WTC11 (cell line): ENCODE measurements around the gene CLP1. TPM values are rescaled to one million over a fixed set of nuclear protein-coding genes. Genes with fewer than 3 reads are reported as not detected.

Experiments
- ATF1 ChIP-seq: sonication (generic); formaldehyde crosslinking; IDR thresholded peaks from 2 replicates; pipeline ENCODE4 v1.8.1; 2023; ENCODE audit warnings: mild to moderate bottlenecking, moderate library complexity, missing genetic modification reagents
- CDX4 ChIP-seq: fragments of 250-450 bp; sonication (Bioruptor Pico); IDR thresholded peaks from 2 replicates; pipeline ENCODE4 v1.9.0; 2021; ENCODE audit warnings: moderate library complexity, mild to moderate bottlenecking, inconsistent platforms, borderline replicate concordance
- E2F1 ChIP-seq: sonication (generic); formaldehyde crosslinking; IDR thresholded peaks from 2 replicates; pipeline ENCODE4 v1.8.0; 2022; ENCODE audit warnings: mild to moderate bottlenecking, missing genetic modification reagents
- E2F4 ChIP-seq: sonication (generic); formaldehyde crosslinking; IDR thresholded peaks from 2 replicates; pipeline ENCODE4 v1.8.1; 2022; ENCODE audit warnings: low read depth, mild to moderate bottlenecking, moderate library complexity, missing genetic modification reagents, borderline replicate concordance
- FOXP1 ChIP-seq: sonication (generic); formaldehyde crosslinking; IDR thresholded peaks from 2 replicates; pipeline ENCODE4 v1.8.0; 2022; ENCODE audit warnings: missing genetic modification reagents, mild to moderate bottlenecking, moderate library complexity, borderline replicate concordance
- IRF1 ChIP-seq: sonication (generic); formaldehyde crosslinking; IDR thresholded peaks from 2 replicates; pipeline ENCODE4 v1.8.0; 2023; ENCODE audit warnings: missing genetic modification reagents
- IRF2 ChIP-seq: sonication (generic); formaldehyde crosslinking; IDR thresholded peaks from 2 replicates; pipeline ENCODE4 v1.8.0; 2022; ENCODE audit warnings: low read depth, missing genetic modification reagents, borderline replicate concordance
- NR3C1 ChIP-seq: sonication (generic); formaldehyde crosslinking; conservative IDR thresholded peaks from 2 replicates; pipeline ENCODE4 v1.8.1; 2023; ENCODE audit warnings: low read depth, mild to moderate bottlenecking, missing genetic modification reagents
- PRRX2 ChIP-seq: fragments of 250-450 bp; sonication (Bioruptor Pico); IDR thresholded peaks from 2 replicates; pipeline ENCODE4 v1.8.0; 2021; ENCODE audit warnings: mild to moderate bottlenecking
- RELA ChIP-seq: sonication (generic); formaldehyde crosslinking; IDR thresholded peaks from 2 replicates; pipeline ENCODE4 v1.8.1; 2022; ENCODE audit warnings: missing genetic modification reagents, mild to moderate bottlenecking, borderline replicate concordance
- RORB ChIP-seq: fragments of 250-450 bp; sonication (Bioruptor Pico); IDR thresholded peaks from 2 replicates; pipeline ENCODE4 v1.9.0; 2021; ENCODE audit warnings: mild to moderate bottlenecking
- SMAD3 ChIP-seq: sonication (generic); formaldehyde crosslinking; IDR thresholded peaks from 2 replicates; pipeline ENCODE4 v1.8.0; 2022; ENCODE audit warnings: missing genetic modification reagents, mild to moderate bottlenecking, borderline replicate concordance
- TCF7 ChIP-seq: sonication (generic); formaldehyde crosslinking; IDR thresholded peaks from 2 replicates; pipeline ENCODE4 v1.8.0; 2022; ENCODE audit warnings: mild to moderate bottlenecking, low read depth, missing genetic modification reagents, moderate library complexity
- TEAD1 ChIP-seq: sonication (generic); formaldehyde crosslinking; IDR thresholded peaks from 2 replicates; pipeline ENCODE4 v1.8.0; 2022; ENCODE audit warnings: mild to moderate bottlenecking, missing genetic modification reagents
- ZNF138 ChIP-seq: sonication (generic); formaldehyde crosslinking; conservative IDR thresholded peaks from 2 replicates; pipeline ENCODE4 v1.8.1; 2022; ENCODE audit warnings: mild to moderate bottlenecking, moderate library complexity, missing genetic modification reagents
- ZNF232 ChIP-seq: sonication (generic); formaldehyde crosslinking; IDR thresholded peaks from 2 replicates; pipeline ENCODE4 v1.8.0; 2022; ENCODE audit warnings: mild to moderate bottlenecking, missing genetic modification reagents
- ZNF263 ChIP-seq: sonication (generic); formaldehyde crosslinking; IDR thresholded peaks from 2 replicates; pipeline ENCODE4 v1.8.1; 2022; ENCODE audit warnings: low read depth, mild to moderate bottlenecking, moderate library complexity, missing genetic modification reagents
- ZNF416 ChIP-seq: fragments of 250-450 bp; sonication (Bioruptor Pico); IDR thresholded peaks from 2 replicates; pipeline ENCODE4 v1.9.0; 2021; ENCODE audit warnings: mild to moderate bottlenecking, inconsistent platforms
- ZNF425 ChIP-seq: fragments of 250-450 bp; sonication (Bioruptor Pico); conservative IDR thresholded peaks from 2 replicates; pipeline ENCODE4 v1.9.0; 2021; ENCODE audit warnings: mild to moderate bottlenecking
- ZNF671 ChIP-seq: fragments of 250-450 bp; sonication (Bioruptor Pico); IDR thresholded peaks from 2 replicates; pipeline ENCODE4 v1.8.0; 2021; ENCODE audit warnings: mild to moderate bottlenecking
- total RNA-seq: library from RNA; stranded (reverse); gene quantifications from 3 replicates; pipeline ENCODE4 v1.2.3, GENCODE V29; 2021
- TF ChIP-seq, protein P1 (sequence below): sonication (generic); formaldehyde crosslinking; conservative IDR thresholded peaks from 2 replicates; pipeline ENCODE4 v1.8.1; 2023; ENCODE audit warnings: mild to moderate bottlenecking, low read depth, missing genetic modification reagents, moderate library complexity
- TF ChIP-seq, protein P2 (sequence below): sonication (generic); formaldehyde crosslinking; IDR thresholded peaks from 2 replicates; pipeline ENCODE4 v1.8.0; 2022; ENCODE audit warnings: missing genetic modification reagents
- TF ChIP-seq, protein P3 (sequence below): sonication (generic); formaldehyde crosslinking; IDR thresholded peaks from 2 replicates; pipeline ENCODE4 v1.8.1; 2022; ENCODE audit warnings: missing genetic modification reagents, borderline replicate concordance
- TF ChIP-seq, protein P4 (sequence below): sonication (generic); formaldehyde crosslinking; IDR thresholded peaks from 2 replicates; pipeline ENCODE4 v1.8.1; 2022; ENCODE audit warnings: mild to moderate bottlenecking, missing genetic modification reagents, moderate library complexity, borderline replicate concordance

CLP1 gene
- total RNA-seq, 1 experiment from 2014 or later = 26.3 TPM

DNA sequence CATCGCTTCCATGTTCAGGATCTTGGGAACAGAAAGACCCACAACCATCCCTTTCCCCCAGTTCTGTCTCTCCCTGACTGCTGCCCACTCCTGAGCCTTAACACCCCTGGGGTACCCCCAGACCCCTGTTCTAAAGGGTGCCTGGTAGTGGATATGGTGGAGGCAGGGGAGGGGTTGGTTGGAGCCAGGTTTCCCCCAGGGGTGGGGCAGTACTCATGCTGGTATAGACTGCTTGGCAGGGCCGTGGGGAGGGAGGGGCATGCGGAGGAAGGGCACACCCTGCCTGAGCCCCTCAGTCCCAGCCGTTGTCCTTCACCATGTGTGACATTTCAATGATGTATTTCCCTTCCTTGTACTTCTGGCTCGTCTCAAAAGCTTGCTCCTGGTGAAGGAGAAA lies 11.9 kb upstream of the CLP1 start (continued):
- TF ChIP-seq, protein P1, sequence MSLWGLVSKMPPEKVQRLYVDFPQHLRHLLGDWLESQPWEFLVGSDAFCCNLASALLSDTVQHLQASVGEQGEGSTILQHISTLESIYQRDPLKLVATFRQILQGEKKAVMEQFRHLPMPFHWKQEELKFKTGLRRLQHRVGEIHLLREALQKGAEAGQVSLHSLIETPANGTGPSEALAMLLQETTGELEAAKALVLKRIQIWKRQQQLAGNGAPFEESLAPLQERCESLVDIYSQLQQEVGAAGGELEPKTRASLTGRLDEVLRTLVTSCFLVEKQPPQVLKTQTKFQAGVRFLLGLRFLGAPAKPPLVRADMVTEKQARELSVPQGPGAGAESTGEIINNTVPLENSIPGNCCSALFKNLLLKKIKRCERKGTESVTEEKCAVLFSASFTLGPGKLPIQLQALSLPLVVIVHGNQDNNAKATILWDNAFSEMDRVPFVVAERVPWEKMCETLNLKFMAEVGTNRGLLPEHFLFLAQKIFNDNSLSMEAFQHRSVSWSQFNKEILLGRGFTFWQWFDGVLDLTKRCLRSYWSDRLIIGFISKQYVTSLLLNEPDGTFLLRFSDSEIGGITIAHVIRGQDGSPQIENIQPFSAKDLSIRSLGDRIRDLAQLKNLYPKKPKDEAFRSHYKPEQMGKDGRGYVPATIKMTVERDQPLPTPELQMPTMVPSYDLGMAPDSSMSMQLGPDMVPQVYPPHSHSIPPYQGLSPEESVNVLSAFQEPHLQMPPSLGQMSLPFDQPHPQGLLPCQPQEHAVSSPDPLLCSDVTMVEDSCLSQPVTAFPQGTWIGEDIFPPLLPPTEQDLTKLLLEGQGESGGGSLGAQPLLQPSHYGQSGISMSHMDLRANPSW (CRISPR knock-in tag) = no peak
- TF ChIP-seq ZNF138 (CRISPR knock-in tag) (peak; percentile 58; the same call in 1 of the 2 replicates), NR3C1 (CRISPR knock-in tag) (no peak), IRF2 (no peak), ZNF263 (no peak), PRRX2 (CRISPR knock-in tag) (no peak), ZNF232 (no peak), CDX4 (CRISPR knock-in tag) (no peak), E2F1 (no peak), IRF1 (CRISPR knock-in tag) (no peak), ZNF416 (CRISPR knock-in tag) (no peak), SMAD3 (no peak), ATF1 (CRISPR knock-in tag) (0 out of 2 replicates have a peak, but pooled peaks have one; percentile 50), RORB (CRISPR knock-in tag) (no peak), TCF7 (CRISPR knock-in tag) (no peak), ZNF671 (no peak), FOXP1 (CRISPR knock-in tag) (0 out of 2 replicates have a peak, but pooled peaks have one; percentile 55), ZNF425 (CRISPR knock-in tag) (no peak), TEAD1 (no peak), RELA (no peak), E2F4 (no peak)
- TF ChIP-seq, protein P2, sequence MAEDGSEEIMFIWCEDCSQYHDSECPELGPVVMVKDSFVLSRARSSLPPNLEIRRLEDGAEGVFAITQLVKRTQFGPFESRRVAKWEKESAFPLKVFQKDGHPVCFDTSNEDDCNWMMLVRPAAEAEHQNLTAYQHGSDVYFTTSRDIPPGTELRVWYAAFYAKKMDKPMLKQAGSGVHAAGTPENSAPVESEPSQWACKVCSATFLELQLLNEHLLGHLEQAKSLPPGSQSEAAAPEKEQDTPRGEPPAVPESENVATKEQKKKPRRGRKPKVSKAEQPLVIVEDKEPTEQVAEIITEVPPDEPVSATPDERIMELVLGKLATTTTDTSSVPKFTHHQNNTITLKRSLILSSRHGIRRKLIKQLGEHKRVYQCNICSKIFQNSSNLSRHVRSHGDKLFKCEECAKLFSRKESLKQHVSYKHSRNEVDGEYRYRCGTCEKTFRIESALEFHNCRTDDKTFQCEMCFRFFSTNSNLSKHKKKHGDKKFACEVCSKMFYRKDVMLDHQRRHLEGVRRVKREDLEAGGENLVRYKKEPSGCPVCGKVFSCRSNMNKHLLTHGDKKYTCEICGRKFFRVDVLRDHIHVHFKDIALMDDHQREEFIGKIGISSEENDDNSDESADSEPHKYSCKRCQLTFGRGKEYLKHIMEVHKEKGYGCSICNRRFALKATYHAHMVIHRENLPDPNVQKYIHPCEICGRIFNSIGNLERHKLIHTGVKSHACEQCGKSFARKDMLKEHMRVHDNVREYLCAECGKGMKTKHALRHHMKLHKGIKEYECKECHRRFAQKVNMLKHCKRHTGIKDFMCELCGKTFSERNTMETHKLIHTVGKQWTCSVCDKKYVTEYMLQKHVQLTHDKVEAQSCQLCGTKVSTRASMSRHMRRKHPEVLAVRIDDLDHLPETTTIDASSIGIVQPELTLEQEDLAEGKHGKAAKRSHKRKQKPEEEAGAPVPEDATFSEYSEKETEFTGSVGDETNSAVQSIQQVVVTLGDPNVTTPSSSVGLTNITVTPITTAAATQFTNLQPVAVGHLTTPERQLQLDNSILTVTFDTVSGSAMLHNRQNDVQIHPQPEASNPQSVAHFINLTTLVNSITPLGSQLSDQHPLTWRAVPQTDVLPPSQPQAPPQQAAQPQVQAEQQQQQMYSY (CRISPR knock-in tag) = no peak
- TF ChIP-seq, protein P3, sequence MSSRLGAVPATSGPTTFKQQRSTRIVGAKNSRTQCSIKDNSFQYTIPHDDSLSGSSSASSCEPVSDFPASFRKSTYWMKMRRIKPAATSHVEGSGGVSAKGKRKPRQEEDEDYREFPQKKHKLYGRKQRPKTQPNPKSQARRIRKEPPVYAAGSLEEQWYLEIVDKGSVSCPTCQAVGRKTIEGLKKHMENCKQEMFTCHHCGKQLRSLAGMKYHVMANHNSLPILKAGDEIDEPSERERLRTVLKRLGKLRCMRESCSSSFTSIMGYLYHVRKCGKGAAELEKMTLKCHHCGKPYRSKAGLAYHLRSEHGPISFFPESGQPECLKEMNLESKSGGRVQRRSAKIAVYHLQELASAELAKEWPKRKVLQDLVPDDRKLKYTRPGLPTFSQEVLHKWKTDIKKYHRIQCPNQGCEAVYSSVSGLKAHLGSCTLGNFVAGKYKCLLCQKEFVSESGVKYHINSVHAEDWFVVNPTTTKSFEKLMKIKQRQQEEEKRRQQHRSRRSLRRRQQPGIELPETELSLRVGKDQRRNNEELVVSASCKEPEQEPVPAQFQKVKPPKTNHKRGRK = no peak
- TF ChIP-seq, protein P4, sequence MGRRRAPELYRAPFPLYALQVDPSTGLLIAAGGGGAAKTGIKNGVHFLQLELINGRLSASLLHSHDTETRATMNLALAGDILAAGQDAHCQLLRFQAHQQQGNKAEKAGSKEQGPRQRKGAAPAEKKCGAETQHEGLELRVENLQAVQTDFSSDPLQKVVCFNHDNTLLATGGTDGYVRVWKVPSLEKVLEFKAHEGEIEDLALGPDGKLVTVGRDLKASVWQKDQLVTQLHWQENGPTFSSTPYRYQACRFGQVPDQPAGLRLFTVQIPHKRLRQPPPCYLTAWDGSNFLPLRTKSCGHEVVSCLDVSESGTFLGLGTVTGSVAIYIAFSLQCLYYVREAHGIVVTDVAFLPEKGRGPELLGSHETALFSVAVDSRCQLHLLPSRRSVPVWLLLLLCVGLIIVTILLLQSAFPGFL (CRISPR knock-in tag) = no peak
